Left renal cortex interstitium (tissue), 4 donors: Measurements from ENCODE around the gene MTCH1. TPM values are rescaled to one million over a fixed set of nuclear protein-coding genes. Genes with fewer than 3 reads are reported as not detected.
A peak's percentile ranks its signal among the peaks of the same experiment; 100 is the strongest.

Source experiments
- DNase-seq, 4 donors: peaks; one replicate each; pipeline ENCODE4 v3.0.0-alpha.2; 2013; ENCODE audit warnings: low read depth in 4 of 4, low spot score in 2 of 4, missing footprints in 1 of 4
- polyA plus RNA-seq, 4 donors: library from polyadenylated mRNA; unstranded; fragments of 120-200 nt; gene quantifications; one replicate each; pipeline ENCODE4 v1.2.1, GENCODE V29; 2013; ENCODE audit not compliant: insufficient read length in 4 of 4

The MTCH1 gene
- polyA plus RNA-seq, 4 donors, result 162 to 189 (median 174) TPM

- peak in 2 of 4 donors; percentile 79 to 80 for DNase-seq
Measured at GRCh38 chr6:37018198-37019064, 32.4 kb upstream of the MTCH1 start.

- no peak for DNase-seq
Measured at GRCh38 chr6:37017606-37018197, 31.7 kb upstream of the MTCH1 start.

DNA sequence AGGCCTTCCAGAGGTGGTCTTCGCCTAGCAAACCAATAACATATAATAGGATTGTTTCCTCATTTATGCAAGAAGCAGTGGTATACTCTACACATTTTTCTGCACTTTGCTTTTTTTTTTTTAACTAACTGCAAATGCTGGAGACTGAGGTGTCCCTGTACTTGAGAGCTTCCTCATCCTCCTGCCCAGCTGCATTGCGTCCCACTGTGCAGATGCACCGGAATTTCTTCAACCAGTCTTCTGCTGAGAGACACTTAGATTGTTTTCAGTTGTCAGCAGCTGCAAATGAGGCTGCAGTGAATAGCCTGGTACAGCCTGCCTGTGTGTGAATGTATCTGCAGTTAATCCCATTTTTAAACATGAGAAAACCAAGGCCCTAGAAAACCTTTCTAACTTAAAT, 31.0 kb upstream of the MTCH1 start:
- DNase-seq, result no peak

- DNase-seq, result no peak
Measured at GRCh38 chr6:37015532-37015931, 29.5 kb upstream of the MTCH1 start.

GRCh38 chr6:37014667-37015066, 28.7 kb upstream of the MTCH1 start:
- DNase-seq, result no peak

- DNase-seq, result no peak
Measured at GRCh38 chr6:37013516-37014491, 27.8 kb upstream of the MTCH1 start.

GRCh38 chr6:37011656-37012378, 25.8 kb upstream of the MTCH1 start:
- no peak for DNase-seq

DNA sequence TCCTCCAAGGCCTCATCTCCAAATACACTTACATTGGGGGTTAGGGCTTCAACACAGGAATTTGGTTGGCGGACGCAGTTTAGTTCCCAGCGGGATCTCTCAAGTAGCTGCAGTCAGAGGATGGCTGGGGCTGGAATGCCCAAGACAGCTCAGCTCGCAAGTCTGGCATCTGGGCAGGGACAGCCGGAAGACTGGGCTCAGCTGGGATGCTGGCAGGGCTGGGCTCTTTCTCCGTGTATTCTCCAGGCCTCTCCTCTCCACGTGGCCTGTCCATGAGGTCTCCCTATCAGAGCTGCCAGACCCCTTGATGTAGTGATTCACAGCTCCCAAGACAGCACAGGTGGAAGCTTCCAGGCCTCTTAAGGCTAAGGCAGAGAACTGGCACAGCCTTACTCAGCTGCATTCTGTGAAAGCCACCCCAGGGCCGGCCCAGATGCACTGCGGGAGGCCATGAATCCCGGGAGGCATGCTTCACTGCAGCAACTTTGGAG, 24.5 kb upstream of the MTCH1 start:
- DNase-seq, result no peak

GRCh38 chr6:37008484-37009465, 22.8 kb upstream of the MTCH1 start:
- no peak for DNase-seq

GRCh38 chr6:37007340-37008043, 21.5 kb upstream of the MTCH1 start:
- no peak for DNase-seq

DNA sequence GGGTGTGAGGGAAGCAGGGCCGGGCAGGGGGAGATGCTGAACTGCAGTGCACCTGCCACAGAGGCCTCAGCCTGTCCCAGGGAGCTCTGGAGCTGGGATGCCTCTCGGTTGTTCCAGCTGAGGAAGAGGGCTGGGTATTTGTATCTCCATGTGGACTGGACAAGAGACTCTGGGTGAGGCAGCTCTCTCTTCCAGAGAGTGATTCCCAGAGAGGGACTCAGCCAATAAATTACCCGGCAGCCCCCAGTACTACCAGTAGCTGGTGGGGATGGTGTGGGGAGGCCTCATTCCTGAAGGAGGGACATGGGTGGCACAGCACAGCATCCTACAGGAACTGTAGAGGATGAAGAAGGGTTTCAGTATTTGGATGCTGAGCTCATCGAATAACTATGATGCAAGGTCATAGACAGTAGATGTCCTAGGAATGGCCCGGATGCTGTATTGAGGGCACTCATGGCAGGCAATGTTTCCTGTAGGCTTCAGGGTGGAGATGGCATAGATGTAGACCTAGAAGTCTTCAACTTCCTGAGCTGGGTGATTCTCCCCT, 20.9 kb upstream of the MTCH1 start:
- no peak for DNase-seq

DNA sequence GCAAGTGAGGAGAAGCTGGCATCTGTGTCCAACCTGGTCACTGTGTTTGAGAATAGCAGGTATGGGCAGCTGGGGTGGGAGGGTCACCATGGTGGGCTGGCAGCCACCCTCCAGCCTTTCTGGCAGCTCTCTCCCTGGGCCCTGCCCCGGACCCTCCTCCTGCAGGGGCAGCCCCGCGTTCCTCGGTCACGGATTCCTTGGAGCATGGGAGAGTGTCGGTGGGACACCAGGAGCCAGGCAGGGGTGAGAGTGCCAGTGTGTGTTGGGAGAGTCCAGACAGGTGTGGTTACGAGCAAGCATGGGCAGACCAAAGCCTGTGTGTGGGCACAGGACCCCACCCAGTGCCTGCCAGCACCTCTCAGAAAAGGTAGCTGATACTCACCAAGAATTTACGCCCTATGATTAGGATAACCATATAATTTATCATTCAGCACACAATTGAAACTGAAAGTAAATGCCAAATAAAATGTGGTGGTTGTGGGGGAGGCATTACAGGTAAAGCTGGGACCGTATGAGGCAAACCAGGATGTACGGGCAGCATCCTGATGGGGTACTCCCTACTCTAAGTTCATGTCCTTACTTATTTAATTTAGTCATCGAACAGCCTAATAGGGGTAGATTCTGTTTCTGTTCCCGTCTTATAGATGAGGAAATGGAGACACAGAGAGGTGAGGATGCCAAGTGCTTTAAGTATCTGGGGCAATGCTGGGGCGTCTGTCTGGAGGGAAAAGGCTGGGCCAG, 20.0 kb upstream of the MTCH1 start:
- no peak for DNase-seq

GRCh38 chr6:37005061-37005810, 19.2 kb upstream of the MTCH1 start, which contains the start of gene FGD2:
Gene FGD2 (plus strand): TSS chr6:37005655. CDS start chr6:37005818, 163 bp downstream.
- no peak for DNase-seq

DNA sequence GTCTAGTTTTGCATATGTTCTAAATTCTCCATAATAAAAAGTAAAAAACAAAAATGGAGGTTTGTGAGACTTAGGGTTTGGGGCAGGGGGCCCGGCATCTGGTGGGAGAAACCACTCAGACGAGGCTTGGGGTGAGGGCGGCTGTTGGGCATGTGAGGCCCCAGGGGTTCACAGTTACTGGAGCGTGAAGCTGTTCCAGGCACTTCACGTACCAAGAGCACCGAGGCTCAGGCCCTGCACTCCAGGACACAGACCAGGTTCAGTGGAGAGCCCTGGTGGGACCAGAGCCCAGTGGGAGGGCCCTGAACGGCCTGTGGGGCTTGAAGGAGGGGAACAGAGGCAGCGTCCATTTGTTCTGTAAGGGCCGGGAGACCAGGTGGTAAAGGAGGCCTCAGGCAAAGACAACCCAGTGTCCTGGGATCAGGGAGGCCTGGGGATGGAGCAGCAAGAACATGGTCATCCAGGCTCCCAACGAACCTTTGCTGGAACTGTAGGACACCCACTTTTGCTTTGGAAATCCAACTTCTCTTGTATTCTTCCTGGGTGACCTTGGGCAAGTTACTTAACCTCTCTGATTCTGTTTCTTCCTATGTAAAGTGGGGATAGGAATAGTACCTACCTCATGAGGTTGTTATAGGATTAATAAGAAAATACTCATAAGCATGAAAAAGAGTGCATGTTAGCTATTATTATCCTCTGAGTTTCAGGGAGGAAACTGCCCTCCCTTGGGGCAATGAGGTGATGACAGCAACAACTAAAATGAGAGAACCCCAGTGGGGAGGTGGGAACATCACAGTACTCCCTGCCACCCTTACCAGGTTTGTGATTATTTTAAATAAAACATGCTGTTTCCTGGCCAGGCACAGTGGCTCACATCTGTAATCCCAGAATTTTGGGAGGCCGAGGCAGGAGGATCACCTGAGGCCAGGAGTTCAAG, 18.3 kb upstream of the MTCH1 start:
- no peak for DNase-seq

GRCh38 chr6:36999751-37000125, 13.7 kb upstream of the MTCH1 start:
- DNase-seq, result no peak
